ELR (cell line): ENCODE data around the gene SLC39A2.
"Not testable (repeated sequence)": the region's sequence is repeated elsewhere in the genome, so short reads cannot be mapped to it uniquely, and the experiment has no call there.

Source experiments
- DNase-seq: peaks from one replicate; pipeline ENCODE4 v3.0.0-alpha.2; 2015; ENCODE audit warnings: low read depth

Gene SLC39A2

GRCh38 chr14:20998674-20999366 lies at the start of gene SLC39A2:
SLC39A2 (plus strand) TSS chr14:20999293; CDS start chr14:20999447, 154 bp downstream.
- DNase-seq: peak; percentile 57

GRCh38 chr14:20954736-20955537 lies 44.2 kb upstream of the SLC39A2 start, which contains the start of gene RNASE2:
RNASE2 (plus strand) TSS chr14:20955487; CDS start chr14:20955772, 285 bp downstream.
- DNase-seq: not testable (repeated sequence)

GRCh38 chr14:20955538-20955873 lies 43.6 kb upstream of the SLC39A2 start:
- DNase-seq: not testable (repeated sequence)

GRCh38 chr14:20956376-20956976 lies 42.6 kb upstream of the SLC39A2 start:
- no peak for DNase-seq

- not testable (repeated sequence) for DNase-seq
Measured at GRCh38 chr14:20958946-20959345, 40.1 kb upstream of the SLC39A2 start.

GRCh38 chr14:20969336-20969735 lies 29.8 kb upstream of the SLC39A2 start:
- DNase-seq: peak; percentile 44

- no peak for DNase-seq
Measured at GRCh38 chr14:20970647-20970982, 28.5 kb upstream of the SLC39A2 start.

- DNase-seq: peak; percentile 85
Measured at GRCh38 chr14:20970983-20971704, 27.9 kb upstream of the SLC39A2 start.

- DNase-seq: no peak
Measured at GRCh38 chr14:20971705-20972021, 27.4 kb upstream of the SLC39A2 start.

- DNase-seq: no peak
Measured at GRCh38 chr14:20973501-20973900, 25.6 kb upstream of the SLC39A2 start.

GRCh38 chr14:20976291-20976690 lies 22.8 kb upstream of the SLC39A2 start:
- DNase-seq: no peak

GRCh38 chr14:20978687-20979086 lies 20.4 kb upstream of the SLC39A2 start:
- no peak for DNase-seq

- DNase-seq: no peak
Measured at GRCh38 chr14:20980906-20981305, 18.2 kb upstream of the SLC39A2 start.

GRCh38 chr14:20982646-20983369 lies 16.3 kb upstream of the SLC39A2 start:
- DNase-seq: no peak

GRCh38 chr14:20985650-20986049 lies 13.4 kb upstream of the SLC39A2 start:
- not testable (repeated sequence) for DNase-seq

- peak; percentile 95 for DNase-seq
Measured at GRCh38 chr14:20986811-20987210, 12.3 kb upstream of the SLC39A2 start.

- no peak for DNase-seq
Measured at GRCh38 chr14:20988717-20989470, 10.2 kb upstream of the SLC39A2 start.

GRCh38 chr14:20989471-20989786 lies 9.7 kb upstream of the SLC39A2 start:
- DNase-seq: no peak

- peak; percentile 98 for DNase-seq
Measured at GRCh38 chr14:20989787-20990600, 9.1 kb upstream of the SLC39A2 start, which contains the start of gene METTL17. METTL17 (plus strand) TSS chr14:20989980; CDS start chr14:20990003, 23 bp downstream.

GRCh38 chr14:20996521-20996920 lies 2.6 kb upstream of the SLC39A2 start:
- DNase-seq: no peak
